HCT116 (cell line): ENCODE data around the gene ARF1.

Experiments
- CEBPB ChIP-seq: IDR thresholded peaks from 2 replicates; pipeline ENCODE4 v1.6.1; 2012; ENCODE audit warnings: low read depth
- EZH2 ChIP-seq: fragments of 200-600 bp; sonication (generic); IDR thresholded peaks from 2 replicates; pipeline ENCODE4 v1.6.1; 2017; ENCODE audit warnings: antibody characterized with exemption, mixed run types
- POLR2A ChIP-seq: IDR thresholded peaks from 2 replicates; pipeline ENCODE4 v1.7.0; 2011; ENCODE audit warnings: borderline replicate concordance; ENCODE audit not compliant: insufficient read depth, insufficient read length; ENCODE audit errors: extremely low read depth
- POLR2AphosphoS5 ChIP-seq: IDR thresholded peaks from 2 replicates; pipeline ENCODE4 v1.6.1; 2011; ENCODE audit warnings: mild to moderate bottlenecking, low read depth, low read length, moderate library complexity
- ZNF274 ChIP-seq: fragments of 200-500 bp; sonication (Bioruptor generic); IDR thresholded peaks from 2 replicates; pipeline ENCODE4 v1.6.1; 2014; ENCODE audit warnings: mild to moderate bottlenecking, low read depth, low read length, inconsistent platforms
- TF ChIP-seq, protein P1 (sequence below), 3 experiments: fragments of 200-600 bp in 1 of 3; sonication (generic) in 1 of 3; IDR thresholded peaks in 2 of 3; conservative IDR thresholded peaks in 1 of 3; 2 replicates each; pipeline ENCODE4 v1.5.1; 2012 to 2017; ENCODE audit warnings: low read depth in 2 of 3, low read length in 2 of 3, antibody characterized with exemption in 1 of 3, borderline replicate concordance in 1 of 3, control low read depth in 1 of 3, mild to moderate bottlenecking in 1 of 3, mixed read lengths in 1 of 3, mixed run types in 1 of 3, moderate library complexity in 1 of 3; ENCODE audit not compliant: insufficient read depth in 1 of 3
- TF ChIP-seq, protein P2 (sequence below): IDR thresholded peaks from 2 replicates; pipeline ENCODE4 v1.6.1; 2011; ENCODE audit warnings: mild to moderate bottlenecking, low read length, moderate library complexity; ENCODE audit not compliant: insufficient replicate concordance; ENCODE audit errors: extremely low read depth

GRCh38 chr1:228073857-228074545 lies 8.5 kb upstream of the ARF1 start:
- TF ChIP-seq, protein P1, sequence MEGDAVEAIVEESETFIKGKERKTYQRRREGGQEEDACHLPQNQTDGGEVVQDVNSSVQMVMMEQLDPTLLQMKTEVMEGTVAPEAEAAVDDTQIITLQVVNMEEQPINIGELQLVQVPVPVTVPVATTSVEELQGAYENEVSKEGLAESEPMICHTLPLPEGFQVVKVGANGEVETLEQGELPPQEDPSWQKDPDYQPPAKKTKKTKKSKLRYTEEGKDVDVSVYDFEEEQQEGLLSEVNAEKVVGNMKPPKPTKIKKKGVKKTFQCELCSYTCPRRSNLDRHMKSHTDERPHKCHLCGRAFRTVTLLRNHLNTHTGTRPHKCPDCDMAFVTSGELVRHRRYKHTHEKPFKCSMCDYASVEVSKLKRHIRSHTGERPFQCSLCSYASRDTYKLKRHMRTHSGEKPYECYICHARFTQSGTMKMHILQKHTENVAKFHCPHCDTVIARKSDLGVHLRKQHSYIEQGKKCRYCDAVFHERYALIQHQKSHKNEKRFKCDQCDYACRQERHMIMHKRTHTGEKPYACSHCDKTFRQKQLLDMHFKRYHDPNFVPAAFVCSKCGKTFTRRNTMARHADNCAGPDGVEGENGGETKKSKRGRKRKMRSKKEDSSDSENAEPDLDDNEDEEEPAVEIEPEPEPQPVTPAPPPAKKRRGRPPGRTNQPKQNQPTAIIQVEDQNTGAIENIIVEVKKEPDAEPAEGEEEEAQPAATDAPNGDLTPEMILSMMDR (IDR thresholded peaks at IDR 0.05 in 2 of 3, conservative IDR thresholded peaks at IDR 0.05 in 1 of 3; ENCODE audit: borderline replicate concordance in 1 of 3, insufficient read depth in 1 of 3, low read depth in 2 of 3, low read length in 2 of 3) = peak in 1 of 3 experiments; percentile 27; a peak in 1 of 6 replicates
- TF ChIP-seq POLR2AphosphoS5 (no peak), ZNF274 (no peak), POLR2A (no peak), EZH2 (no peak), CEBPB (no peak)
- TF ChIP-seq, protein P2, sequence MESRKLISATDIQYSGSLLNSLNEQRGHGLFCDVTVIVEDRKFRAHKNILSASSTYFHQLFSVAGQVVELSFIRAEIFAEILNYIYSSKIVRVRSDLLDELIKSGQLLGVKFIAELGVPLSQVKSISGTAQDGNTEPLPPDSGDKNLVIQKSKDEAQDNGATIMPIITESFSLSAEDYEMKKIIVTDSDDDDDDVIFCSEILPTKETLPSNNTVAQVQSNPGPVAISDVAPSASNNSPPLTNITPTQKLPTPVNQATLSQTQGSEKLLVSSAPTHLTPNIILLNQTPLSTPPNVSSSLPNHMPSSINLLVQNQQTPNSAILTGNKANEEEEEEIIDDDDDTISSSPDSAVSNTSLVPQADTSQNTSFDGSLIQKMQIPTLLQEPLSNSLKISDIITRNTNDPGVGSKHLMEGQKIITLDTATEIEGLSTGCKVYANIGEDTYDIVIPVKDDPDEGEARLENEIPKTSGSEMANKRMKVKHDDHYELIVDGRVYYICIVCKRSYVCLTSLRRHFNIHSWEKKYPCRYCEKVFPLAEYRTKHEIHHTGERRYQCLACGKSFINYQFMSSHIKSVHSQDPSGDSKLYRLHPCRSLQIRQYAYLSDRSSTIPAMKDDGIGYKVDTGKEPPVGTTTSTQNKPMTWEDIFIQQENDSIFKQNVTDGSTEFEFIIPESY = no peak
